ENCODE results near the gene EIF4B. TPM values are rescaled to one million over a fixed set of nuclear protein-coding genes. Genes with fewer than 3 reads are reported as not detected.

EIF4B gene
- total RNA-seq, 2 donors from 2014 or later = 340 to 372 TPM

GRCh38 chr12:53044896-53045695 lies 38.8 kb downstream of the EIF4B start:
- Mint-ChIP-seq H3K27ac (peak overlapping the region in 1 of 2 donors; percentile 32), H3K36me3 (peaks cover 1% of the 10 kb centered on the region), H3K9me3 (no peaks in the 10 kb centered on the region), H3K27me3 (no peaks in the 10 kb centered on the region), H3K4me3 (no peak overlapping the region), H3K4me1 (ENCODE audit: low read depth in 2 of 2) (peaks cover 14 to 27% of the 10 kb centered on the region in 2 donors)
- DNase-seq (ENCODE audit: low spot score) (no peak), ATAC-seq (no peak)

- Mint-ChIP-seq H3K4me1 (ENCODE audit: low read depth in 2 of 2) (peaks cover 14 to 27% of the 10 kb centered on the region in 2 donors), H3K36me3 (no peaks in the 10 kb centered on the region), H3K9me3 (no peaks in the 10 kb centered on the region), H3K27me3 (no peaks in the 10 kb centered on the region), H3K4me3 (no peak overlapping the region), H3K27ac (peak overlapping the region in 1 of 2 donors; percentile 55)
- DNase-seq (ENCODE audit: low spot score) (no peak), ATAC-seq (no peak)
Observed at GRCh38 chr12:53045696-53046045, 39.4 kb downstream of the EIF4B start.

DNA sequence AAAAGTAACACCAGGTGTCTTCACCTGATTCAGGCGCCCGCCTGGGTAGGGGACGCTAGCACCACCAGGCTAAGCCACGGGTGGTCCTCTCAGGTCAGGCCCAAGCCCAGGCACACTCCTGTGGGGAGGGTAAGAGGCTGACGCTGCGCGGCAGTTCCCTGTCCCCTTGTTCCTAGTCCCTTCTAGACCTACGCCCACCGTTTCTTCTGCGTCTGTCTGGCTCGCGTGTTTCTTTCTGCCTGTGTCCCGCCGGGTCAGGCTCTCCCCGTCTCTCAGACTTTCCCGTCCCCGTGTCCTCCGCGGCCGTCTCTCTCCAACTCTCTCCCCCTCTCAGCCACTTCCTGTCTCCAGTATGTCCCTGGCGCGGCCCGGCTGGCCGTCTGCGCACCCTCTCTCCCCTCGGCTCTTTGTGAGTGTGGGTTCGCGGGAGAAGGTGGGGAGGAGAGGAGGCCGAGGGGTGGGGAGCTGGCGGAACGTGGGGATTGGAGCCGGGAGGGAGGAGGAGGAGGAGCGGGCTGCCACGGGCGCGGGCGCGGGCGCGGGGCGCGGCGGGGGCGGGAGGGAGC lies 40.5 kb downstream of the EIF4B start:
- H3K9me3 Mint-ChIP-seq = no peaks in the 10 kb centered on the region
- ATAC-seq = peak; percentile 61 to 66
- peak overlapping the region; percentile 47 to 55 for H3K27ac Mint-ChIP-seq
- peak; percentile 76 for DNase-seq (ENCODE audit: low spot score)
- H3K27me3 Mint-ChIP-seq = no peaks in the 10 kb centered on the region
- H3K4me1 Mint-ChIP-seq (ENCODE audit: low read depth in 2 of 2) = peaks cover 14 to 27% of the 10 kb centered on the region in 2 donors
- no peaks in the 10 kb centered on the region for H3K36me3 Mint-ChIP-seq
- peak overlapping the region; percentile 96 for H3K4me3 Mint-ChIP-seq

GRCh38 chr12:53047221-53048032 lies 41.2 kb downstream of the EIF4B start:
- H3K27ac Mint-ChIP-seq = peak overlapping the region; percentile 47 to 55
- no peaks in the 10 kb centered on the region for H3K27me3 Mint-ChIP-seq
- DNase-seq (ENCODE audit: low spot score) (peak; percentile 80), ATAC-seq (peak; percentile 85 to 89)
- H3K9me3 Mint-ChIP-seq = no peaks in the 10 kb centered on the region
- H3K4me3 Mint-ChIP-seq = peak overlapping the region; percentile 96
- no peaks in the 10 kb centered on the region for H3K36me3 Mint-ChIP-seq
- peaks cover 14 to 27% of the 10 kb centered on the region in 2 donors for H3K4me1 Mint-ChIP-seq (ENCODE audit: low read depth in 2 of 2)

- Mint-ChIP-seq H3K36me3 (no peaks in the 10 kb centered on the region), H3K27me3 (no peaks in the 10 kb centered on the region), H3K4me3 (peak overlapping the region; percentile 20), H3K4me1 (ENCODE audit: low read depth in 2 of 2) (peaks cover 14 to 24% of the 10 kb centered on the region in 2 donors), H3K9me3 (no peaks in the 10 kb centered on the region), H3K27ac (no peak overlapping the region)
- ATAC-seq (no peak), DNase-seq (ENCODE audit: low spot score) (no peak)
Observed at GRCh38 chr12:53048033-53048779, 42.0 kb downstream of the EIF4B start.

DNA sequence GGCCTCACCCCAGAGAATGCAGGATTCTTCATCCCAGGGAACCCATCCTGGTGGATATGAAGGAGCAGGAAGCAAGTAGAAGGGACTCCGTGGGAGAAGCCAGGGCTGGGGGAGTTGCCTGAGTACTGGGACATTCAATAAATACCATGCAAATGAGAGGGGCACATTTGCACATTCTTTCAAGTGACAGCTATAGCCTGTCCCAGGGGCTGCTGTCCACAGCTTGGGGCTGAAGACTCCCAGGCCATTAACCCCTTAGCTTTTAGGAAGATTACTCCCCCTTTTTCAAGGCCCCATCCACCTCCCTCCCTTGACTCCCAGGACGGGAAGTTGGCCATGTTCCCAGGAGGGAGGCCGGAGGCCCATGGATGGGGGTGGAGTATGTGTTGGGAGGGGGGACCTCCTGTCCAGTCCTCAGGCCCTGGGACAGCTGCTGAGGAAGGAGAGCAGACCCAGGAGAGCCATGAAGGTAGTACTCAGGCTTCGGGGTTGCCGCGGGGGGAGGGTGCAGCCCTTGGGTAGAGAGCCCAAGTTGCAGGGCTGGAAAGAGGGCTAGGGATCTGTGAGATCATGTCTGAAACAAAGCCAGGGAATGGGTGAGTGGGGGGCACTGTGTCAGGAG lies 42.6 kb downstream of the EIF4B start:
- no peak overlapping the region for H3K4me3 Mint-ChIP-seq
- H3K9me3 Mint-ChIP-seq = no peaks in the 10 kb centered on the region
- DNase-seq (ENCODE audit: low spot score) (peak; percentile 28), ATAC-seq (no peak)
- no peaks in the 10 kb centered on the region for H3K27me3 Mint-ChIP-seq
- H3K36me3 Mint-ChIP-seq = no peaks in the 10 kb centered on the region
- H3K4me1 Mint-ChIP-seq (ENCODE audit: low read depth in 2 of 2) = peaks cover 15 to 25% of the 10 kb centered on the region in 2 donors
- no peak overlapping the region for H3K27ac Mint-ChIP-seq

DNA sequence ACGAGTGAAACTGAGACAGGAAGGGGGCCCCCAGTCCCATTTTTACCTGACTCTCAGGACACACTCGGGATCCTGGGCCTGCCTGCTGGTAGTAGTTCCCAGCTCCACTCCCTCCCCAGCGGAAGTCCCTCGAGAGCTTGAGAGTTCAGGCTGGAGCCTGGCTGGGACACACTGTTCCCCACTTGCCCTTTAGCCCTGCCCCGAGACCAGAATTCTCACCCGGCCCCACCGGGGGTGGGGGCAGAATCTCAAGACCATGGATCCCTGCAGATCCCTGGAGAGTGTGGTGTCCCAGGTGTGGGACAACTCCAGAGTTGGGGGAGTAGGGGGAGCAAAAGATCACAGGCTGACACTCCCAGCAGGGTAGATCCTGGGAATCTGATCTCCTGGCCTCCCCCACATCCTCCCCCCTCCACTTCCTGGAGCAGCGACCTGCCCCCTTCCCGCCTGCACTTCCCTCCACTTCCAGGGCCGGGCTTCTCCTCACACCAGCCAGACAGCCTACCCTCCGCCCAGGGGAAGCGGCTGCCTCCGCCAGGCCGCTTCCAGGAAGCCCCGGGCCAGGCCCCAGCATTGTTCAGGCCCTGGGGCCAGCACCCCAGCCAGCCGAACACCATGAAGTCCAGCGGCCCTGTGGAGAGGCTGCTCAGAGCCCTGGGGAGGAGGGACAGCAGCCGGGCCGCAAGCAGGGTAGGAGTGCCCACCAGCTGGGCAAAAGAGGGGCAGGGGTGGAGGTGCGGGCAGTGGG lies 43.5 kb downstream of the EIF4B start, which contains the start of gene TNS2:
Gene TNS2, plus strand, starts transcription at position 495 of the 748 bp plus-strand sequence. Its CDS starts 121 bp downstream, at position 616.
- H3K4me3 Mint-ChIP-seq = no peak within 1 kb of the TSS
- H3K4me1 Mint-ChIP-seq (ENCODE audit: low read depth in 2 of 2) = peaks cover 20 to 26% of the 10 kb centered on the region in 2 donors
- DNase-seq (ENCODE audit: low spot score) = peak; percentile 57
- no peaks in the 10 kb centered on the region for H3K36me3 Mint-ChIP-seq
- H3K9me3 Mint-ChIP-seq = no peaks in the 10 kb centered on the region
- H3K27ac Mint-ChIP-seq = no peak within 1 kb of the TSS
- no peak for ATAC-seq
- no peaks in the 10 kb centered on the region for H3K27me3 Mint-ChIP-seq

DNA sequence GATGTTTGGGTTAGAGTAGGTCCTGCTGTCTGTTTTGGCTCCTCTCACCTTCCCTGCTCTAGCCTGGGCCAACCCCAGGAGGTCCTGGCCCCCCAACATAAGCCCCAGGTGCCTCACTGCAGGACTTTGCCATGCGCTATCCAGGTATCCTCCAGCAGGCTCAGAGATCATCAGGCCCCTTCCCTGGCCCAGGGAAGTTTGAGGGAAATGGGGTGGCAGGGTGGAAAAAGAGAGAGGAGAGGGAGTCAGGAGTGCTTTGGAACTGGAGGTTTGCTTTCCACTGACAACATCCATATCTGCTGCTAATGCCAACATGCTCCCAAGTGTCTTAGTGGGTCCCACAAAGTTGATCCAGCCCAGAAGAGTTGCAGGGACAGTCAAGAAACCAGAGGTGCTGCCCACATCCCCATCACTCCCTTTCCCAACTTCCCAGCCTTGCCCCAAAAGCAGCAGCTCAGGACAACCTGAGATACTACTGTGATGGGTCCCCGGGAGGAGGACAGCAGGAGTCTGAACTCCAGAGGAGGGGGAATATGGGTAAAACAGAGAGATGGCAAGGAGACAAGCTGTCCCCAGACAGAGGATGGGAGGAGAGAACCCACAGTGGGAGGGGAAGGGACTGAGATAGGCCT lies 44.3 kb downstream of the EIF4B start:
- H3K4me3 Mint-ChIP-seq = no peak overlapping the region
- DNase-seq (ENCODE audit: low spot score) = peak; percentile 50
- H3K27me3 Mint-ChIP-seq = no peaks in the 10 kb centered on the region
- no peaks in the 10 kb centered on the region for H3K9me3 Mint-ChIP-seq
- H3K36me3 Mint-ChIP-seq = no peaks in the 10 kb centered on the region
- peaks cover 22 to 25% of the 10 kb centered on the region in 2 donors for H3K4me1 Mint-ChIP-seq (ENCODE audit: low read depth in 2 of 2)
- ATAC-seq = no peak
- H3K27ac Mint-ChIP-seq = no peak overlapping the region

DNA sequence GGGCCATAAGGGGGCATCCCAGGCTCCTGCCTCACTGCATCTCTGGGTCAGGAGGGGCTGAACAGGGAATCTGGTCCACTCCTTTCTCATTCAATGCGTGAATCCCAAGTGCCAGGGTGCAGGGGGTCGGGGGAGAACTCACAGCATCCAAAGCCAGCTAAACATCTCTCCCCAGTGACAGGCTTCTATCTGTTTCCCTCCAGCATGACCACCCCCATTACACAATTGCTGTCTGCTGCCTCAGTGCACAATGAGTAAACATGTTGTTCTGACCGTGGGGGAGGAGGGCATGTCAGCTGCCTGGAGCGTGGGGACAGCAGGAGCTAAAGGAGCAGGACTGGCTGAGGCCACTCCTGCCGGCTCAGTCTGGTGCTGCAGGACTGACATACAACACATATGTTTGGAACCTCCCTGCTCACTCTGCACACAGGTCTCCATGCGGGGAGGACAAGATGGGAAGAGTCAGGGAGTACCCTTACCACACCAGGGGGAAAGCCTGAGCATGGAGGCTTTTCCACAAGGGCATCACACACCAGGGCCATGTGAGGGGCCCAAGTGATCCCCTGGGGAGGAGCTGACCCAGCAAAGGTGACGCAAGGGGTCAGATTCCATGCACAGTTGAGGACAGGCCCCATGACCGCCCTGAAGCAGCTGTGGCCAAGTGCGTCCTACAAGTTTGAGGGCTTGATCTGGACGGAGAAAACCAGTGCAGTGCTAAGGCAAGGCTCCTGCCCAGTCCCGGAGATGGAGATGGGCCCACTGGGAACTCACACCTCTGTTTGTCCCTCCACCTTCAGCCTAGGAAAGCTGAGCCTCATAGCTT lies 45.0 kb downstream of the EIF4B start:
- H3K36me3 Mint-ChIP-seq = no peaks in the 10 kb centered on the region
- H3K27ac Mint-ChIP-seq = no peak overlapping the region
- H3K27me3 Mint-ChIP-seq = no peaks in the 10 kb centered on the region
- peaks cover 18 to 20% of the 10 kb centered on the region in 2 donors for H3K4me1 Mint-ChIP-seq (ENCODE audit: low read depth in 2 of 2)
- H3K9me3 Mint-ChIP-seq = no peaks in the 10 kb centered on the region
- peak; percentile 23 for DNase-seq (ENCODE audit: low spot score)
- H3K4me3 Mint-ChIP-seq = no peak overlapping the region
- ATAC-seq = no peak

DNA sequence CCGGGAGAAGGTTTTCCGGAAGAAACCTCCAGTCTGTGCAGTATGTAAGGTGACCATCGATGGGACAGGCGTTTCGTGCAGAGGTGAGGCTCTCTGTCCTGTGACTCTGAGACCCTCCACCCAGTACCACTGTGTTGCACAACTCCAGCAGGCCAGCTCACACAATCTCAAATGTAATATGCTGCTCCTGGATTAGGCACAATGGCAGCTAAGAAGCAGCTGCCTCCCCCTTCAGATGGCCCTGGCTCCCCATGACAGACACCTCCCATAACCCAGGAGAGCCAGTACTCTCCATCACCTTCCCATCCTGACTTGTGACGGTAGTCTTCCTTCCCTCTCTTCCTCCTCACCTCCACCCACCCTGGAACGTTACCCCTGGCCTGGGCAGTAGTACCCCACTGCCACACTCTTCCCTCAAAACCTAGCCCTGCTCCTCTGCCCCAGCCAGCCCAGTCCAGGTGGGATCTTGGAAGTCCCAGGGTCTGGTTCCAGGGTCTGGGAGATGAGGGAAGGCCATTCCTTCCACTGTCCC lies 45.7 kb downstream of the EIF4B start:
- no peaks in the 10 kb centered on the region for H3K9me3 Mint-ChIP-seq
- no peaks in the 10 kb centered on the region for H3K27me3 Mint-ChIP-seq
- no peak for DNase-seq (ENCODE audit: low spot score)
- H3K4me1 Mint-ChIP-seq (ENCODE audit: low read depth in 2 of 2) = peaks cover 11 to 18% of the 10 kb centered on the region in 2 donors
- no peak overlapping the region for H3K4me3 Mint-ChIP-seq
- ATAC-seq = no peak
- peak overlapping the region in 1 of 2 donors; percentile 23 for H3K27ac Mint-ChIP-seq
- H3K36me3 Mint-ChIP-seq = no peaks in the 10 kb centered on the region

DNA sequence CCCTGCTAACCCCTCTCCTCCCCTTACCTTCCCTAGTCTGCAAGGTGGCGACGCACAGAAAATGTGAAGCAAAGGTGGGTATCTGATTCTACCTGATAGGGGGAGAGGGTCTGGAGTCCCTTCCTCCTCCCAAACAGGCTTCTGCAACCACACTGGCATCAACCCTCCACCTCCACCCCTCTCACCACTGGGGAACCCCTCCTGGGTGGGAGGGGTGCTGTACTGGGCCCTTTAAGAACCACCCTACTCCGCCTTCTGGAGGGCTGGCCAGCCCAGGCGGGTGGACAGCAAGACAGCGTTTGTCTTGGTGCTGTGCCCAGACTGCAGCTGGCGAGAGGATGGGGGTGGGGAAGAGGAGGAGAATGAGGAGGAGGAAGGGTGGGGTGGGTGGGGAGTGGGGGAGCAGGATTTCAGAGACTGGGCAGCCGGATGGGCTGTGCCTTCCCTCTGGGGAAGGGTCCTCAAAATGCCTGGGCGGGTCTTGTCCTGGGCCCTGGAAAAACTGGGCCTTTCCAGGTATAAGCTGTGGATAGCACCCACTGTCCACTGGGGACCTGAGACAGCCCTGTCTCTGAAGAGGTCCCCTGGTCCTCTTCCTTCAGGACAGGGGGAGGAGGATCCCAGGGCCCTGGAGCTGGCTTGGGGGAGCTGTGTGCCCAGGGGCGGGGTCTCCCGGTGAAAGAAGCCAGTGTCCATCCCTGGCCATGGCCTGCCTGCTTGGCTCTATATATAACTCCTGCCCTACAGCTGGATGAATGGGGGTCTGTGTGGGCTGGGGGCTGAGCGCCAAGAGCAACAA lies 46.4 kb downstream of the EIF4B start:
- Mint-ChIP-seq H3K4me1 (ENCODE audit: low read depth in 2 of 2) (peaks cover 10 to 18% of the 10 kb centered on the region in 2 donors), H3K27ac (no peak overlapping the region), H3K27me3 (no peaks in the 10 kb centered on the region), H3K36me3 (no peaks in the 10 kb centered on the region), H3K4me3 (no peak overlapping the region), H3K9me3 (no peaks in the 10 kb centered on the region)
- ATAC-seq = no peak
- peak; percentile 20 for DNase-seq (ENCODE audit: low spot score)

Measured in natural killer cell treated with Interleukin-12 subunit alpha and Interleukin-12 subunit beta and Interleukin-15 and Interleukin-18, amount 100 ng/mL, for 72 hours (primary cell).